GM21390 (cell line): ENCODE measurements around the gene TEX51.

ENCODE experiments used
- ATAC-seq: cut with Tn5 transposase; IDR thresholded peaks from one replicate; pipeline ENCODE4 v1.9.1; 2021; ENCODE audit not compliant: unreplicated experiment

TEX51 gene

DNA sequence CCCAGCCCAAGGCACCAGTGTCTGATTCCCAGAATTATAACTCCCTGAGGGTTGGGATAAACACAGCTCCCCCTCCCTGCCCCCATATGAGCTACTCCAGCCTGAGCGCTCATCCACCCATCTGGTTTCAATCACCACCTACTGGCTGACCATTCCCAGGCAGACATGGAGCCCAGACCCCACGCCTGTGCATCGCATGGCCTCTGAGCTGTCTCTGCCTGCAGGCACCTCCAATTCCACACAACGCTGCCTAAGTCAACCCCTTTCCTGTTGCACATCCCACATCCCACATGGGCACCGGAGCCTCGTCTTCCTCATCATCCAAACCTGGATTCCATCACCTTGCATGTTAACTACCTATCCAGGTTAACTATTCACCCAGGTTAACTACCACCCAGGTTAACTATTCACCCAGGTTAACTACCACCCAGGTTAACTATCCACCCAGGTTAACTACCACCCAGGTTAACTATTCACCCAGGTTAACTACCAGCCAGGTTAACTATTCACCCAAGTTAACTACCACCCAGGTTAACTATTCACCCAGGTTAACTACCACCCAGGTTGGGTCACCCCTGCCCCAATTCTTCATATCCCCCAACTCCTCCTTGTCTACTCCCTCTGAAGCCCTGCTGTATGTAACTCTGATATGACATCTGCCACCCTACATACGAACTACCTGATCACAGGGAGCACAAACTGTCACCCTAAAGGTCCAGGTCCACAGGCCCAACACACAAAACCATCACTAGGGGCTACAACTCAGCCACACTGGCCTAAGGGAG lies 47.8 kb downstream of the TEX51 start:
- no peak for ATAC-seq

- ATAC-seq, result no peak
Observed at GRCh38 chr2:126947103-126947429, 48.4 kb downstream of the TEX51 start.

DNA sequence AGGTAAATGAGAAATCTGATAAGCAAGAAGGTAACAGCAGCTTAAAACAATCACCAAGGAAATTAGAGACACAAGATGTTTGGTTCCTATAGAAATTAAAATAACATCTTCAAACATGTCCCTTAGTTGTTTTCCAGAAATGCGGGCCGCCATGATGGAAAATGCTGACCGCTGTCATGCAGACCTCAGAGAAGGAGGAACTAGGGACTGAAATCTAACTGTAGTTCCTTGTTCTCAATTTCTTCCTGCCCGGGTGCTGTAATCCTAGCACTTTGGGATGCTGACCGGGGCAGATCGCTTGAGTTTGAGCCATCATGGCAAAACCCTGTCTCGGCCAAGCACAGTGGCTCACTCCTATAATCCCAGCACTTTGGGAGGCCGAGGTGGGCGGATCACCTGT lies 51.1 kb downstream of the TEX51 start:
- ATAC-seq, result no peak

DNA sequence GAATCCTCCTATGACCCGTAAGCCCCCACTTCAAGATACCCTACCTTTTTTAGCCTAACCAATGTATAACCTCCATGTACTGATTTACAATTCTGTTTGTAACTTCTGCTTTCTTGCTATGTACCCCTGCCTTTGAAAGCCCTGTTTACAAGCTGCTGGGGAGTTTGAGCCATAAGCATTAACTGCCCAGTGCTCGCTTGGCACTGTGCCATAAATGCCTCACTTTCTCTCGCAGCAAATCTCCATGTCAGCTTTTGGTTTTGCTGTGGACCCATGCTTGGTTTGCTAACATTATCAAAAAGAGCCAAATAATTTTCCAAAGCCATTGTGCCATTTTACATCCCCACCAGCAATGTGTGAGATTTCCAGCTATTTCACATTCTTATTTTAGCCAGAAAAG lies 51.8 kb downstream of the TEX51 start:
- ATAC-seq, result no peak
